K562 (cell line): ENCODE results near the gene DNAH8. TPM values are rescaled to one million over a fixed set of nuclear protein-coding genes. Genes with fewer than 3 reads are reported as not detected.
"Not testable (repeated sequence)": the region's sequence is repeated elsewhere in the genome, so short reads cannot be mapped to it uniquely, and the experiment has no call there.

ENCODE experiments used
- ARID1B ChIP-seq: fragments of 450-650 bp; IDR thresholded peaks from 2 replicates; pipeline ENCODE4 v1.6.1; 2016; ENCODE audit warnings: antibody characterized with exemption, mild to moderate bottlenecking, inconsistent platforms
- BCOR ChIP-seq: fragments of 450-650 bp; IDR thresholded peaks from 2 replicates; pipeline ENCODE4 v1.6.1; 2016
- CBFA2T2 ChIP-seq: fragments of 450-650 bp; conservative IDR thresholded peaks from 2 replicates; pipeline ENCODE4 v1.6.1; 2017; ENCODE audit warnings: mild to moderate bottlenecking
- CEBPB ChIP-seq: fragments of 450-650 bp; IDR thresholded peaks from 2 replicates; pipeline ENCODE4 v1.6.1; 2016; ENCODE audit warnings: missing genetic modification characterization, missing compliant biosample characterization
- CTBP1 ChIP-seq: fragments of 450-650 bp; IDR thresholded peaks from 2 replicates; pipeline ENCODE4 v1.6.1; 2016; ENCODE audit warnings: borderline replicate concordance
- FOXK2 ChIP-seq, 2 experiments: fragments of 450-650 bp; IDR thresholded peaks in 1 of 2; conservative IDR thresholded peaks in 1 of 2; 2 replicates each; pipeline ENCODE4 v1.6.1; 2016; ENCODE audit warnings: low read depth in 2 of 2, mild to moderate bottlenecking in 1 of 2
- HDAC1 ChIP-seq, 2 experiments: fragments of 450-650 bp; IDR thresholded peaks; 2 replicates each; pipeline ENCODE4 v1.6.1; 2016 to 2017; ENCODE audit warnings: inconsistent platforms in 1 of 2, mild to moderate bottlenecking in 1 of 2, moderate library complexity in 1 of 2
- KDM1A ChIP-seq, 2 experiments: fragments of 450-650 bp; IDR thresholded peaks; 2 replicates each; pipeline ENCODE4 v1.6.1; 2016; ENCODE audit warnings: mild to moderate bottlenecking in 2 of 2
- MBD2 ChIP-seq: sonication (generic); IDR thresholded peaks from 2 replicates; pipeline ENCODE4 v1.6.1; 2016; ENCODE audit warnings: low read depth, borderline replicate concordance
- MEIS2 ChIP-seq: fragments of 450-650 bp; IDR thresholded peaks from 2 replicates; pipeline ENCODE4 v1.6.1; 2014; ENCODE audit warnings: mild to moderate bottlenecking; ENCODE audit not compliant: partially characterized antibody
- MTA1 ChIP-seq: fragments of 450-650 bp; IDR thresholded peaks from 2 replicates; pipeline ENCODE4 v1.6.1; 2017; ENCODE audit warnings: borderline replicate concordance
- NCOA1 ChIP-seq: fragments of 450-650 bp; IDR thresholded peaks from 2 replicates; pipeline ENCODE4 v1.6.1; 2016; ENCODE audit warnings: low read depth
- NR2C1 ChIP-seq, 2 experiments: fragments of 450-650 bp; IDR thresholded peaks; 2 replicates each; pipeline ENCODE4 v1.6.1; 2017; ENCODE audit warnings: mild to moderate bottlenecking in 2 of 2, antibody characterized with exemption in 1 of 2, inconsistent platforms in 1 of 2, missing compliant biosample characterization in 1 of 2, missing genetic modification characterization in 1 of 2
- NR2C2 ChIP-seq, 2 experiments: fragments of 200-800 bp in 1 of 2; sonication (Bioruptor generic) in 1 of 2; sonication (generic) in 1 of 2; formaldehyde crosslinking in 1 of 2; IDR thresholded peaks; 2 replicates each; pipeline versions ENCODE4 v1.6.1 to v1.8.0; 2016 to 2022; ENCODE audit warnings: mild to moderate bottlenecking in 1 of 2, missing compliant biosample characterization in 1 of 2, missing genetic modification characterization in 1 of 2, missing genetic modification reagents in 1 of 2
- NR4A1 ChIP-seq, 2 experiments: fragments of 250-450 bp in 1 of 2; fragments of 450-650 bp in 1 of 2; sonication (Bioruptor Pico) in 1 of 2; IDR thresholded peaks; 2 replicates each; pipeline versions ENCODE4 v1.4.0 to v1.6.1; 2016 to 2020; ENCODE audit warnings: mild to moderate bottlenecking in 2 of 2, missing compliant biosample characterization in 1 of 2, missing genetic modification characterization in 1 of 2, moderate library complexity in 1 of 2
- PML ChIP-seq: IDR thresholded peaks from 2 replicates; pipeline ENCODE4 v1.6.1; 2012; ENCODE audit warnings: low read length, inconsistent platforms
- RCOR1 ChIP-seq, 2 experiments: IDR thresholded peaks; 2 replicates each; pipeline ENCODE4 v1.6.1; 2012; ENCODE audit warnings: low read depth in 2 of 2, low read length in 2 of 2, borderline replicate concordance in 1 of 2, improper control_type of control experiment in 1 of 2
- SMARCA4 ChIP-seq: fragments of 450-650 bp; IDR thresholded peaks from 2 replicates; pipeline ENCODE4 v1.6.1; 2016
- TARDBP ChIP-seq: fragments of 450-650 bp; IDR thresholded peaks from 2 replicates; pipeline ENCODE4 v1.6.1; 2016
- TEAD4 ChIP-seq, 2 experiments: sonication (generic) in 1 of 2; formaldehyde crosslinking in 1 of 2; IDR thresholded peaks; 2 replicates each; pipeline versions ENCODE4 v1.6.1 to v1.8.0; 2012 to 2022; ENCODE audit warnings: borderline replicate concordance in 1 of 2, inconsistent platforms in 1 of 2, low read length in 1 of 2, mild to moderate bottlenecking in 1 of 2, missing genetic modification reagents in 1 of 2
- TRIM28 ChIP-seq: fragments of 450-650 bp; IDR thresholded peaks from 2 replicates; pipeline ENCODE4 v1.6.1; 2017
- ZFX ChIP-seq: sonication (generic); formaldehyde crosslinking; IDR thresholded peaks from 2 replicates; pipeline ENCODE4 v1.8.0; 2022; ENCODE audit warnings: mild to moderate bottlenecking, missing genetic modification reagents, moderate library complexity
- ZNF197 ChIP-seq: fragments of 200-800 bp; sonication (Bioruptor generic); IDR thresholded peaks from 2 replicates; pipeline ENCODE4 v1.6.1; 2016; ENCODE audit warnings: low read depth, missing genetic modification characterization, missing compliant biosample characterization
- ZNF24 ChIP-seq: fragments of 450-650 bp; IDR thresholded peaks from 2 replicates; pipeline ENCODE4 v1.6.1; 2016
- polyA plus RNA-seq, 8 experiments: library from polyadenylated mRNA; depleted of rRNA in 4 of 8; stranded (reverse) in 5 of 8; unstranded in 3 of 8; fragments of >200 nt; fragmentation: Nextera tagmentation in 2 of 8; fragmentation: Illumina TruSeq in 1 of 8; extraction: Ambion mirVana in 2 of 8; extraction: Trizol in 1 of 8; gene quantifications; 2 replicates each; pipeline versions ENCODE4 v1.2.1 to v1.2.3, GENCODE V29; 2011 to 2014; ENCODE audit warnings: inconsistent platforms in 1 of 8, missing spikeins in 1 of 8
- total RNA-seq, 7 experiments: library from RNA; depleted of rRNA in 6 of 7; stranded (reverse); fragments of >200 nt in 6 of 7; fragmentation: Illumina TruSeq in 2 of 7; extraction: Trizol in 2 of 7; gene quantifications; 2 replicates each; pipeline versions ENCODE4 v1.2.1 to v1.2.3, GENCODE V29; 2011 to 2021; ENCODE audit warnings: low replicate concordance in 1 of 7
- TF ChIP-seq, protein P1 (sequence below): fragments of 450-650 bp; IDR thresholded peaks from 2 replicates; pipeline ENCODE4 v1.6.1; 2016
- TF ChIP-seq, protein P2 (sequence below): sonication (generic); IDR thresholded peaks from 2 replicates; pipeline ENCODE4 v1.6.1; 2016
- TF ChIP-seq, protein P3 (sequence below): fragments of 450-650 bp; conservative IDR thresholded peaks from 2 replicates; pipeline ENCODE4 v1.6.1; 2016; ENCODE audit warnings: missing genetic modification characterization, low read depth, mild to moderate bottlenecking, missing compliant biosample characterization, moderate library complexity

DNAH8 gene
- total and polyA plus RNA-seq, 9 of the 15 experiments (the other 6 are each of a cell fraction or from before 2014, with no cell fraction given) = 1.2 to 4.2 (median 2.9) TPM

DNA sequence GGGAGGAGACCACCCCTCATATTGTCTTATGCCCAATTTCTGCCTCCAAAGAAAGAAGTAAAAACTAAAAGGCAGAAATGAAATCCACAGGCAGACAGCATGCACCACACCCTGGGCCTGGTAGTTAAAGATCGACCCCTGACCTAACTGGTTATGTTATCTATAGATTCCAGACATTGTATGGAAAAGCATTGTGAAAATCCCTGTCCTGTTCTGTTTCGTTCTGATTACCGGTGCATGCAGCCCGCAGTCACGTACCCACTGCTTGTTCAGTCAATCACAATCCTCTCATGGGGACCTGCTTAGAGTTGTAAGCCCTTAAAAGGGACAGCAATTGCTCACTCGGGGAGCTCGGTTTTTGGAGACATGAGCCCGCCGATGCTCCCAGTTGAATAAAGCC is 81.3 kb downstream of the DNAH8 start (continued):
- TF ChIP-seq TRIM28 (0 out of 2 replicates have a peak, but pooled peaks have one; percentile 48), CTBP1 (peak; percentile 16; the same call in 1 of the 2 replicates), PML (peak; percentile 81; the same call in 1 of the 2 replicates), CEBPB (tag) (peak; percentile 41; the same call in 1 of the 2 replicates), ZNF197 (CRISPR knock-in tag) (0 out of 2 replicates have a peak, but pooled peaks have one; percentile 59), BCOR (peak; percentile 55; the same call in 1 of the 2 replicates), TARDBP (peak; percentile 38; the same call in 1 of the 2 replicates), ZNF24 (0 out of 2 replicates have a peak, but pooled peaks have one; percentile 7), ARID1B (peak; percentile 97), CBFA2T2 (peak; percentile 94), ZFX (CRISPR knock-in tag) (peak; percentile 29; the same call in 1 of the 2 replicates), FOXK2 (conservative IDR thresholded peaks at IDR 0.05 in 1 of 2, IDR thresholded peaks at IDR 0.05 in 1 of 2; ENCODE audit: low read depth in 2 of 2) (0 out of 4 replicates have a peak, but pooled peaks of 1 of the 2 experiments have one; percentile 29), NR4A1 (tag; IDR thresholded peaks at IDR 0.05) (peak; percentile 81; the same call in 1 of the 2 replicates), MEIS2 (peak; percentile 47), MBD2 (peak; percentile 43; the same call in 1 of the 2 replicates), SMARCA4 (peak; percentile 87), NR2C1 (IDR thresholded peaks at IDR 0.05) (peak; percentile 71; the same call in 1 of the 2 replicates), NR2C1 (tag; IDR thresholded peaks at IDR 0.05) (peak; percentile 87), KDM1A (IDR thresholded peaks at IDR 0.05) (peak; percentile 99), MTA1 (peak; percentile 30; the same call in 1 of the 2 replicates), NCOA1 (peak; percentile 51; the same call in 1 of the 2 replicates), HDAC1 (IDR thresholded peaks at IDR 0.05) (peak; percentile 57 to 98; a peak in 2 of 4 replicates), RCOR1 (IDR thresholded peaks at IDR 0.05; ENCODE audit: borderline replicate concordance in 1 of 2, low read depth in 2 of 2, low read length in 2 of 2) (peak; percentile 90 to 96), NR2C2 (tag; IDR thresholded peaks at IDR 0.05) (peak; percentile 58; the same call in 1 of the 2 replicates), TEAD4 (IDR thresholded peaks at IDR 0.05; ENCODE audit: low read length) (peak; percentile 89)
- not testable (repeated sequence) for TF ChIP-seq NR4A1 (CRISPR knock-in tag; IDR thresholded peaks at IDR 0.05); NR2C2 (CRISPR knock-in tag; IDR thresholded peaks at IDR 0.05); TEAD4 (CRISPR knock-in tag; IDR thresholded peaks at IDR 0.05; ENCODE audit: borderline replicate concordance)
- TF ChIP-seq, protein P1, sequence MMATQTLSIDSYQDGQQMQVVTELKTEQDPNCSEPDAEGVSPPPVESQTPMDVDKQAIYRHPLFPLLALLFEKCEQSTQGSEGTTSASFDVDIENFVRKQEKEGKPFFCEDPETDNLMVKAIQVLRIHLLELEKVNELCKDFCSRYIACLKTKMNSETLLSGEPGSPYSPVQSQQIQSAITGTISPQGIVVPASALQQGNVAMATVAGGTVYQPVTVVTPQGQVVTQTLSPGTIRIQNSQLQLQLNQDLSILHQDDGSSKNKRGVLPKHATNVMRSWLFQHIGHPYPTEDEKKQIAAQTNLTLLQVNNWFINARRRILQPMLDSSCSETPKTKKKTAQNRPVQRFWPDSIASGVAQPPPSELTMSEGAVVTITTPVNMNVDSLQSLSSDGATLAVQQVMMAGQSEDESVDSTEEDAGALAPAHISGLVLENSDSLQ = peak; percentile 85
- TF ChIP-seq, protein P2, sequence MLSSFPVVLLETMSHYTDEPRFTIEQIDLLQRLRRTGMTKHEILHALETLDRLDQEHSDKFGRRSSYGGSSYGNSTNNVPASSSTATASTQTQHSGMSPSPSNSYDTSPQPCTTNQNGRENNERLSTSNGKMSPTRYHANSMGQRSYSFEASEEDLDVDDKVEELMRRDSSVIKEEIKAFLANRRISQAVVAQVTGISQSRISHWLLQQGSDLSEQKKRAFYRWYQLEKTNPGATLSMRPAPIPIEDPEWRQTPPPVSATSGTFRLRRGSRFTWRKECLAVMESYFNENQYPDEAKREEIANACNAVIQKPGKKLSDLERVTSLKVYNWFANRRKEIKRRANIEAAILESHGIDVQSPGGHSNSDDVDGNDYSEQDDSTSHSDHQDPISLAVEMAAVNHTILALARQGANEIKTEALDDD = peak; percentile 96
- TF ChIP-seq, protein P3, sequence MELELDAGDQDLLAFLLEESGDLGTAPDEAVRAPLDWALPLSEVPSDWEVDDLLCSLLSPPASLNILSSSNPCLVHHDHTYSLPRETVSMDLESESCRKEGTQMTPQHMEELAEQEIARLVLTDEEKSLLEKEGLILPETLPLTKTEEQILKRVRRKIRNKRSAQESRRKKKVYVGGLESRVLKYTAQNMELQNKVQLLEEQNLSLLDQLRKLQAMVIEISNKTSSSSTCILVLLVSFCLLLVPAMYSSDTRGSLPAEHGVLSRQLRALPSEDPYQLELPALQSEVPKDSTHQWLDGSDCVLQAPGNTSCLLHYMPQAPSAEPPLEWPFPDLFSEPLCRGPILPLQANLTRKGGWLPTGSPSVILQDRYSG = 0 out of 2 replicates have a peak, but pooled peaks have one; percentile 30
